Mesenchymal stem cell (in vitro differentiated cells and primary cell): ENCODE data around the gene TNFRSF25. TPM values are rescaled to one million over a fixed set of nuclear protein-coding genes. Genes with fewer than 3 reads are reported as not detected.

Source experiments
- small RNA-seq: library from polyadenylated mRNA; stranded (forward); fragments of <200 nt; extraction: miRNeasy Mini kit (QIAGEN cat#:217004); gene quantifications from one replicate; pipeline ENCODE3, GENCODE V24; 2013; ENCODE audit warnings: low read depth

TNFRSF25 gene

Small RNA genes within 50 kb of the gene (small RNA-seq; reads per million reads assigned to genes)
- not detected for gene MIR4252
